Type B pancreatic cell (in vitro differentiated cells): ENCODE results near the gene GPR151. TPM values are rescaled to one million over a fixed set of nuclear protein-coding genes. Genes with fewer than 3 reads are reported as not detected.

Experiments
- DNase-seq: peaks from one replicate; pipeline ENCODE4 v3.0.0; 2021; ENCODE audit warnings: mixed read lengths; ENCODE audit not compliant: unreplicated experiment; ENCODE audit errors: extremely low spot score
- H3K27ac Mint-ChIP-seq: 2 replicates; pipeline ENCODE4 v1.8.0; 2021; ENCODE audit warnings: mild to moderate bottlenecking, mixed read lengths
- H3K27me3 Mint-ChIP-seq: 2 replicates; pipeline ENCODE4 v1.8.0; 2021; ENCODE audit warnings: mixed read lengths
- H3K36me3 Mint-ChIP-seq: 2 replicates; pipeline ENCODE4 v1.8.0; 2021; ENCODE audit warnings: mixed read lengths
- H3K4me1 Mint-ChIP-seq: one replicate; pipeline ENCODE4 v1.8.0; 2021; ENCODE audit warnings: mixed read lengths; ENCODE audit not compliant: unreplicated experiment
- H3K4me3 Mint-ChIP-seq: 2 replicates; pipeline ENCODE4 v1.8.0; 2021; ENCODE audit warnings: mild to moderate bottlenecking, mixed read lengths
- H3K9me3 Mint-ChIP-seq: 2 replicates; pipeline ENCODE4 v1.8.0; 2021; ENCODE audit warnings: mixed read lengths
- total RNA-seq: library from RNA; stranded (reverse); gene quantifications from 2 replicates; pipeline ENCODE4 v1.2.1, GENCODE V29; 2021; ENCODE audit warnings: low replicate concordance
- TF ChIP-seq, protein P1 (sequence below): fragments of 200-600 bp; sonication (generic); conservative IDR thresholded peaks from 2 replicates; pipeline ENCODE4 v1.5.0; 2021; ENCODE audit warnings: antibody characterized with exemption, mild to moderate bottlenecking

Gene GPR151
- total RNA-seq, 1 donor from 2014 or later, result not detected

DNA sequence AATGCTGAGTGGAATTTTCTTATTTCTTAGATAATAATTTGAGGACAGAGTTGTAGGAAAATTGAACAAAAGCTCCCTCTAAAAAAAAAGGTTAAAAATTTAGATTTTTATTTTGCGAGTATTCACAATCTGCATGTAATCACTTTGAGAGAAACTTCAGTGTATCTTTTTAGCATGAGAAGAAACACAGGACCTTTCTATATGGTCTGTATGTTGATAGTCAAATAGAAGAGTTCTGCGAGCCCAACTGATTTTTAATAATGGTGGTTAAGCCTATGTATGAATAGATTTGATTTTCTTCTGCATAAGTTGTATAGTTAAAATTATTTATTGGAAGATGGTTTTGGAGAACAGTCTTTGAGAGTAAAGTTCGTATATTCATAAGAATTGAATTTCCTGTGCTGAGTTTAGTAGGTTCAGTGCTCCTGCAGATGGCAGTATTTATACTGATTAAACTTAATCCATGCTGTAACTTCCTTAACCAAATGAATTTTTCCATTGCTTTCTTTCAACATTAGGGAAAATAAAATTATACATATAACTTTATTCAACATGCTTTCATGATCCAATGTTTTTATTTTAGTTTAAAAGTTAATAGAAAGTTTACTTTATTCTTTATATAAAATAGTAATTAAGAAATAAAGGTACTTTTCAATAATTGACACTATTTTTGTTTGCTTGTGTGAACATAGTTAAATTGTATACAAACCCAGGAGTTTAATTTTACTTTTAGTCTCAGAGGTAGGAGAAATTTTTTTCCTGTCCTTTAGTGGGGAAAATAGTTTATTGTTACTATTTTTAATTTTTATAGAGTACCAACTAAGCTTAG lies 49.3 kb downstream of the GPR151 start:
- Mint-ChIP-seq H3K27me3 (no peaks in the 10 kb centered on the region), H3K36me3 (peaks cover 19% of the 10 kb centered on the region), H3K4me3 (no peak overlapping the region), H3K9me3 (no peaks in the 10 kb centered on the region), H3K27ac (no peak overlapping the region), H3K4me1 (no peaks in the 10 kb centered on the region)
- TF ChIP-seq, protein P1, sequence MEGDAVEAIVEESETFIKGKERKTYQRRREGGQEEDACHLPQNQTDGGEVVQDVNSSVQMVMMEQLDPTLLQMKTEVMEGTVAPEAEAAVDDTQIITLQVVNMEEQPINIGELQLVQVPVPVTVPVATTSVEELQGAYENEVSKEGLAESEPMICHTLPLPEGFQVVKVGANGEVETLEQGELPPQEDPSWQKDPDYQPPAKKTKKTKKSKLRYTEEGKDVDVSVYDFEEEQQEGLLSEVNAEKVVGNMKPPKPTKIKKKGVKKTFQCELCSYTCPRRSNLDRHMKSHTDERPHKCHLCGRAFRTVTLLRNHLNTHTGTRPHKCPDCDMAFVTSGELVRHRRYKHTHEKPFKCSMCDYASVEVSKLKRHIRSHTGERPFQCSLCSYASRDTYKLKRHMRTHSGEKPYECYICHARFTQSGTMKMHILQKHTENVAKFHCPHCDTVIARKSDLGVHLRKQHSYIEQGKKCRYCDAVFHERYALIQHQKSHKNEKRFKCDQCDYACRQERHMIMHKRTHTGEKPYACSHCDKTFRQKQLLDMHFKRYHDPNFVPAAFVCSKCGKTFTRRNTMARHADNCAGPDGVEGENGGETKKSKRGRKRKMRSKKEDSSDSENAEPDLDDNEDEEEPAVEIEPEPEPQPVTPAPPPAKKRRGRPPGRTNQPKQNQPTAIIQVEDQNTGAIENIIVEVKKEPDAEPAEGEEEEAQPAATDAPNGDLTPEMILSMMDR, result peak; percentile 63
- no peak for DNase-seq

DNA sequence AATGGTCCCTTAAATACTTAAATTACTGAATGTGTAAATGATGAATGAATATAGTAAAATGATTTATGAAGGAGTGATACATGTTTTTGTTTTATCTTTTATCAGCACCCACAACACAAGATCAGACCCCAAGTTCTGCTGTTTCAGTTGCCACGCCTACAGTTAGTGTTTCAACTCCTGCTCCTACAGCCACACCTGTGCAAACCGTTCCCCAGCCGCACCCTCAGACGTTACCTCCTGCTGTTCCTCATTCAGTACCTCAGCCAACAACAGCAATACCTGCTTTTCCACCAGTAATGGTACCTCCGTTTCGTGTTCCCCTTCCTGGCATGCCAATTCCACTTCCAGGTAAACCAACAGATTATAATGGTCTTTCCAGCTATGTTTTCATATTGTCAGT lies 52.5 kb downstream of the GPR151 start:
- H3K27ac Mint-ChIP-seq, result peak overlapping the region; percentile 19
- DNase-seq, result no peak
- no peak overlapping the region for H3K4me3 Mint-ChIP-seq
- H3K27me3 Mint-ChIP-seq, result no peaks in the 10 kb centered on the region
- no peaks in the 10 kb centered on the region for H3K4me1 Mint-ChIP-seq
- H3K36me3 Mint-ChIP-seq, result peaks cover 14% of the 10 kb centered on the region
- no peaks in the 10 kb centered on the region for H3K9me3 Mint-ChIP-seq
- TF ChIP-seq, protein P1, result no peak

Other genes starting within 250 kb of the GPR151 start
- 0.19 TPM in 1 of 2 replicates, not detected in the other for gene POU4F3, start 177.4 kb downstream of the GPR151 start, total RNA-seq
- gene TCERG1, start 68.9 kb downstream of the GPR151 start, total RNA-seq, result 72.8 and 101 TPM in 2 replicates